Endodermal cell (in vitro differentiated cells): Measurements from ENCODE around the gene ZBTB20. TPM values are rescaled to one million over a fixed set of nuclear protein-coding genes. Genes with fewer than 3 reads are reported as not detected.

Experiments
- DNase-seq: peaks from one replicate; pipeline ENCODE4 v3.0.0-alpha.2; 2017
- H3K27ac ChIP-seq: 2 replicates; pipeline ENCODE4 v1.5.1; 2013; ENCODE audit warnings: mild to moderate bottlenecking, low read depth, low read length, moderate library complexity
- H3K27me3 ChIP-seq: 2 replicates; pipeline ENCODE4 v1.6.1; 2013; ENCODE audit warnings: mild to moderate bottlenecking, low read length, moderate library complexity; ENCODE audit not compliant: insufficient read depth, control insufficient read depth, poor library complexity, severe bottlenecking
- H3K36me3 ChIP-seq: 2 replicates; pipeline ENCODE4 v1.7.0; 2013; ENCODE audit warnings: mild to moderate bottlenecking, low read length, moderate library complexity; ENCODE audit not compliant: control insufficient read depth, insufficient read depth
- H3K4me1 ChIP-seq: one replicate; pipeline ENCODE4 v1.7.0; 2013; ENCODE audit warnings: low read length; ENCODE audit not compliant: control insufficient read depth, insufficient read depth
- H3K4me3 ChIP-seq: 2 replicates; pipeline ENCODE4 v1.5.1; 2013; ENCODE audit warnings: mild to moderate bottlenecking, low read length, moderate library complexity
- H3K9ac ChIP-seq: 2 replicates; pipeline ENCODE4 v1.6.1; 2013; ENCODE audit warnings: mild to moderate bottlenecking, low read length, moderate library complexity; ENCODE audit not compliant: poor library complexity, severe bottlenecking; ENCODE audit errors: extremely low read depth
- H3K9me3 ChIP-seq: 2 replicates; pipeline ENCODE4 v1.6.1; 2013; ENCODE audit warnings: mild to moderate bottlenecking, low read length, moderate library complexity; ENCODE audit not compliant: control insufficient read depth
- H3K27ac Mint-ChIP-seq: 2 replicates; pipeline ENCODE4 v1.8.0; 2020; ENCODE audit warnings: mixed read lengths
- H3K27me3 Mint-ChIP-seq: 2 replicates; pipeline ENCODE4 v1.8.0; 2021; ENCODE audit warnings: mild to moderate bottlenecking, mixed read lengths; ENCODE audit not compliant: insufficient read depth
- H3K36me3 Mint-ChIP-seq: 2 replicates; pipeline ENCODE4 v1.8.0; 2020; ENCODE audit warnings: low read depth, mixed read lengths
- H3K4me1 Mint-ChIP-seq: 2 replicates; pipeline ENCODE4 v1.8.0; 2020; ENCODE audit warnings: mixed read lengths
- H3K4me3 Mint-ChIP-seq: 2 replicates; pipeline ENCODE4 v1.8.0; 2020; ENCODE audit warnings: mild to moderate bottlenecking, moderate library complexity, mixed read lengths
- H3K9me3 Mint-ChIP-seq: 2 replicates; pipeline ENCODE4 v1.8.0; 2020; ENCODE audit warnings: mild to moderate bottlenecking, mixed read lengths
- CTCF ChIP-seq: fragments of 200-600 bp; sonication (generic); conservative IDR thresholded peaks from 2 replicates; pipeline ENCODE4 v1.5.0; 2021; ENCODE audit warnings: antibody characterized with exemption, mild to moderate bottlenecking
- WGBS, 2 experiments: methylation state at CpG; one replicate each; pipeline versions ENCODE4 v1.1.5 to v1.1.7; 2013; ENCODE audit warnings: missing lambda C conversion rate in 2 of 2, mixed read lengths in 1 of 2; ENCODE audit not compliant: insufficient coverage in 1 of 2, insufficient read length in 1 of 2; 5-methylcytosine and 5-hydroxymethylcytosine counted together
- total RNA-seq, 2 donors: library from RNA; stranded (reverse); fragmentation: NEBNext Ultra II Directional in 1 of 2; extraction: Animal tissue kit (Norgen Biotek cat#: 25700) in 1 of 2; gene quantifications; 2 replicates in 1 of 2; 3 replicates in 1 of 2; pipeline ENCODE4 v1.2.1, GENCODE V29; 2021

Gene ZBTB20
- total RNA-seq, 2 donors from 2014 or later = 1.6 to 2.9 TPM

GRCh38 chr3:114846779-114847178 lies 300.3 kb downstream of the ZBTB20 start:
- Mint-ChIP-seq H3K27me3 (no peaks in the 10 kb centered on the region), H3K36me3 (no peaks in the 10 kb centered on the region), H3K9me3 (no peaks in the 10 kb centered on the region), H3K27ac (no peak overlapping the region), H3K4me3 (no peak overlapping the region), H3K4me1 (peaks cover 5% of the 10 kb centered on the region)
- no peak overlapping the region for H3K9ac ChIP-seq
- no peak for DNase-seq
- no peaks in the 10 kb centered on the region for H3K36me3 ChIP-seq
- TF ChIP-seq CTCF = no peak
- H3K4me1 ChIP-seq = no peaks in the 10 kb centered on the region
- H3K9me3 ChIP-seq = no peaks in the 10 kb centered on the region
- H3K27me3 ChIP-seq = no peaks in the 10 kb centered on the region
- no peak overlapping the region for H3K4me3 ChIP-seq
- 87 to 100% methylated on average over 1 to 2 of the region's 3 CpGs for WGBS, 2 experiments
- no peak overlapping the region for H3K27ac ChIP-seq

DNA sequence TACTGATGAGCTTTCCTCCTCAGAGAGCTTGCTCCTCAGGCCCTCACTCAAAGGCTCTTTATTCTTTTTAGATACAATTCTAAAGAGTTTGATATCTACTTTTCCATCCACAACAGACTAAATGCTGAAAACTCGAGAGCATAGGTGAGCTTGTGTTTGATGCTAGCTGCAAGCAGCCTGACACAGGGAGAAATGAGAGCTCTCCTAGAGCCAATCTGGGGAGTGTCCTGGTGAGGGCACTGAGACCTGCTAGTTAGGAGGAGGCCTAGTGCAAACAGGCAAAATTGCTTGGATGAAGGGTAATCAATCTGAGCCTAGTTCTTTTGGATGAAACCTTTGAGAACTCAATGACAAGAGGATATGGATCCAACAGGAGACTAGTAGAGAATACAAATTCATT lies 300.8 kb downstream of the ZBTB20 start:
- H3K27me3 ChIP-seq = no peaks in the 10 kb centered on the region
- H3K4me3 Mint-ChIP-seq = no peak overlapping the region
- no peaks in the 10 kb centered on the region for H3K36me3 Mint-ChIP-seq
- H3K9ac ChIP-seq = no peak overlapping the region
- no peak for DNase-seq
- no peaks in the 10 kb centered on the region for H3K9me3 ChIP-seq
- no peak overlapping the region for H3K27ac ChIP-seq
- H3K27ac Mint-ChIP-seq = no peak overlapping the region
- H3K4me3 ChIP-seq = no peak overlapping the region
- no peaks in the 10 kb centered on the region for H3K4me1 ChIP-seq
- peaks cover 4% of the 10 kb centered on the region for H3K27me3 Mint-ChIP-seq
- no peaks in the 10 kb centered on the region for H3K36me3 ChIP-seq
- H3K4me1 Mint-ChIP-seq = peaks cover 5% of the 10 kb centered on the region
- no peaks in the 10 kb centered on the region for H3K9me3 Mint-ChIP-seq
- no peak for TF ChIP-seq CTCF
- WGBS, 2 experiments = 64% methylated on average over 1 of the region's 1 CpG; no CpG with 5 or more reads in 1 of the 2 experiments

GRCh38 chr3:114841515-114841914 lies 305.6 kb downstream of the ZBTB20 start:
- H3K9me3 ChIP-seq = no peaks in the 10 kb centered on the region
- no peak for TF ChIP-seq CTCF
- H3K4me3 ChIP-seq = no peak overlapping the region
- no peak for DNase-seq
- H3K27ac ChIP-seq = no peak overlapping the region
- H3K4me1 ChIP-seq = peaks cover 3% of the 10 kb centered on the region
- Mint-ChIP-seq H3K27me3 (peaks cover 15% of the 10 kb centered on the region), H3K4me3 (no peak overlapping the region), H3K27ac (no peak overlapping the region), H3K36me3 (no peaks in the 10 kb centered on the region), H3K4me1 (peaks cover 7% of the 10 kb centered on the region), H3K9me3 (no peaks in the 10 kb centered on the region)
- 89 to 95% methylated on average over 1 of the region's 1 CpG for WGBS, 2 experiments
- no peak overlapping the region for H3K9ac ChIP-seq
- H3K36me3 ChIP-seq = no peaks in the 10 kb centered on the region
- H3K27me3 ChIP-seq = no peaks in the 10 kb centered on the region
